HUDEP-2 (cell line): Measurements from ENCODE around the gene GREB1L.

Source experiments
- DNase-seq, 76 experiments: peaks; one replicate each; lab custom pipeline; 2025; ENCODE audit not compliant: unreplicated experiment in 76 of 76; lab: John Stamatoyannopoulos, UW

Gene GREB1L

DNA sequence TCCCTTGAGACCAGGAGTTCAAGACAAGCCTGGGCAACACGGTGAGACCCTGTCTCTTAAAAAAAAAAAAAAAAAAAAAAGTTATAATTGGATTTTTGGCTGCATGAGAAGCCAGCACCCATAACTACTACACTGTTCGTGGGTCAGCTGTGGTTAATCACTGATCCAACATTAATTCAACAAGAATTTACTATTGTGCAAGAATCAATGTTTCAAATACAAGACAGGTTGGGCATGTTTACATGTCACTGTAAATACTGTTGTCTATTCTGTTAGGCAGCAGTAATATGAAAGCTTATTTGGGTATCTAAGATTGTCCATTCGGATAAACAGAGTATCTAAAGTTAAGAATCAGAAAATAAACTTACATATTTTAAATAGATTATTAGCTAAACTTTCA is 296.2 kb downstream of the GREB1L start:
- no peak for DNase-seq

GRCh38 chr18:21546423-21546822 is 304.4 kb downstream of the GREB1L start:
- no peak for DNase-seq

GRCh38 chr18:21548647-21549046 is 306.6 kb downstream of the GREB1L start:
- DNase-seq, result peak in 3 of 76 experiments; percentile 13 to 24 (median 16)

GRCh38 chr18:21550510-21550970 is 308.5 kb downstream of the GREB1L start:
- DNase-seq, result no peak

- peak in 6 of 76 experiments; percentile 4 to 26 (median 13) for DNase-seq
Measured at GRCh38 chr18:21557607-21558253, 315.7 kb downstream of the GREB1L start.

- DNase-seq, result no peak
Measured at GRCh38 chr18:21559195-21559594, 317.2 kb downstream of the GREB1L start.

DNA sequence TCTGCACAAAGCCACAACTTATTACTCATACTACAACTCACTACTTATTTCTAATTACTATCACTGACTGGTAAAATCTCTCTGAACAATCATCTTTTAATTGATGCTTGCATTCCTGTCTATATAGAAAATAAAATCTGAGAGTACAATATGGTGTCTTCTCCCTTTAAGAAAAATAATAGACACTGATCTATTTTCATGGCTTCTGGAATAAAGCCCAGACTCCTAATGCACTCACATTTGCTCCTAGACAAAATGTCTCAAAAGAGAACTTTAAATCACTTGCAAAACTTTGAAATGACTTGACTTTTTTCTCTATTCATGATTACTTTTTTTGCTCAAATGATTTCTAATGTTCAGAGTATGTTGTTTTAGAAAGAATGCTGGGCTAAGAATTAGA is 329.7 kb downstream of the GREB1L start:
- no peak for DNase-seq
